Measurements from ENCODE around the gene SMYD4. TPM values are rescaled to one million over a fixed set of nuclear protein-coding genes. Genes with fewer than 3 reads are reported as not detected.

SMYD4 gene
- total and polyA plus RNA-seq, 9 of the 15 experiments (the other 6 are each of a cell fraction or from before 2014, with no cell fraction given): 1.3 to 10.2 (median 6.7) TPM

- TF ChIP-seq SOX6 (IDR thresholded peaks at IDR 0.05): peak; percentile 37; the same call in 1 of the 2 replicates
- no peak for TF ChIP-seq SRSF3 (IDR thresholded peaks at IDR 0.05; ENCODE audit: insufficient read depth, low read length)
- no peak for TF ChIP-seq ARHGAP35 (IDR thresholded peaks at IDR 0.05; ENCODE audit: partially characterized antibody)
- no peak for TF ChIP-seq ZNF444 (CRISPR knock-in tag; IDR thresholded peaks at IDR 0.05)
- no peak for TF ChIP-seq NFE2 (IDR thresholded peaks at IDR 0.05; ENCODE audit: low read depth)
- TF ChIP-seq NBN (IDR thresholded peaks at IDR 0.05; ENCODE audit: low read depth): peak; percentile 44; the same call in 1 of the 2 replicates
- peak; percentile 41; the same call in 1 of the 2 replicates for TF ChIP-seq POLR2AphosphoS5 (IDR thresholded peaks at IDR 0.05; ENCODE audit: control insufficient read depth, insufficient read depth, low read depth, low read length)
- TF ChIP-seq PTBP1 (IDR thresholded peaks at IDR 0.05; ENCODE audit: low read depth, low read length): no peak
- TF ChIP-seq HOXB6 (CRISPR knock-in tag; IDR thresholded peaks at IDR 0.05; ENCODE audit: borderline replicate concordance): no peak
Observed at GRCh38 chr17:1793447-1793806, 36.3 kb downstream of the SMYD4 start (continued).

- H2AFZ ChIP-seq (ENCODE audit: low read depth, low read length): no peak overlapping the region
- CTCF ChIA-PET (ENCODE audit: low intra/inter-chr PET ratio): no interaction called here
- H3K4me2 ChIP-seq (ENCODE audit: insufficient read depth, low read length): peak overlapping the region; percentile 14; the same call in 1 of the 2 replicates
- in situ Hi-C loops (cut with MboI) (no loop called here), intact Hi-C loops (cut with micrococcal nuclease) (no loop called here)
- no peak overlapping the region for H3K4me3 ChIP-seq
- POLR2A ChIA-PET: interaction anchor here (0.7 to 1.5 kb wide), 3 partner anchors 11 to 23 kb away, joined by 3 to 4 read pairs (median 3); no protein-coding TSS in a partner anchor
- DNase-seq (ENCODE audit: extremely low read depth in 1 of 4, low spot score in 3 of 4) (peak in 1 of 4 experiments; percentile 23), FAIRE-seq (peak; percentile 46), ATAC-seq (peak; percentile 67)
- no peaks in the 10 kb centered on the region for H3K9me3 ChIP-seq (replicated peaks; ENCODE audit: control insufficient read depth, insufficient read depth, low read depth, low read length)
- peak overlapping the region; percentile 45; the same call in 1 of the 3 replicates for H3K27ac ChIP-seq (ENCODE audit: extremely low read depth, low read depth, low read length)
- 28% methylated on average over 21 of the region's 23 CpGs for WGBS (ENCODE audit: insufficient coverage, low coverage, missing lambda C conversion rate)
- BruUV-seq (replicated peaks): no TSS peak
- H3K36me3 ChIP-seq (ENCODE audit: control insufficient read depth, insufficient read depth, low read length): 0 out of 3 replicates have a peak, but pooled peaks cover 6% of the 10 kb centered on the region
- peak overlapping the region in 1 of 2 experiments; percentile 81; a peak in 1 of 4 replicates for H3K9ac ChIP-seq (ENCODE audit: insufficient read depth in 1 of 2, low read depth in 2 of 2, low read length in 2 of 2)
- H4K20me1 ChIP-seq (replicated peaks; ENCODE audit: control insufficient read depth, insufficient read depth, low read length): no peaks in the 10 kb centered on the region
- no peaks in the 10 kb centered on the region for H3K9me1 ChIP-seq (ENCODE audit: control insufficient read depth, insufficient read depth, low read length)
- no peaks in the 10 kb centered on the region for H3K27me3 ChIP-seq (ENCODE audit: control insufficient read depth in 2 of 2, insufficient read depth in 2 of 2, low read length in 2 of 2)
- peaks cover 25 to 28% of the 10 kb centered on the region in 2 experiments; a peak in 4 of 5 replicates for H3K4me1 ChIP-seq (replicated peaks in 1 of 2; ENCODE audit: control insufficient read depth in 2 of 2, insufficient read depth in 2 of 2, low read length in 2 of 2)
- no peaks in the 10 kb centered on the region; the same call in 2 of the 3 replicates for H3K79me2 ChIP-seq (ENCODE audit: control insufficient read depth, insufficient read depth, low read length)
- TF ChIP-seq NFXL1 (CRISPR knock-in tag; IDR thresholded peaks at IDR 0.05) (no peak), RBM22 (IDR thresholded peaks at IDR 0.05; ENCODE audit: low read depth, low read length, poor library complexity, severe bottlenecking) (no peak), GATAD2B (IDR thresholded peaks at IDR 0.05; ENCODE audit: borderline replicate concordance) (no peak), CHCHD3 (CRISPR knock-in tag; IDR thresholded peaks at IDR 0.05) (no peak), ZNF431 (CRISPR knock-in tag; IDR thresholded peaks at IDR 0.05) (no peak), EHMT2 (IDR thresholded peaks at IDR 0.05) (no peak), ZNF785 (CRISPR knock-in tag; IDR thresholded peaks at IDR 0.05) (no peak), HNRNPUL1 (IDR thresholded peaks at IDR 0.05; ENCODE audit: low read length) (no peak), ZFX (CRISPR knock-in tag; IDR thresholded peaks at IDR 0.05) (peak; percentile 65), ADNP (tag; IDR thresholded peaks at IDR 0.05) (peak; percentile 45; the same call in 1 of the 2 replicates), FOSL1 (tag; conservative IDR thresholded peaks at IDR 0.05) (peak; percentile 12; the same call in 1 of the 2 replicates), ZNF174 (CRISPR knock-in tag; IDR thresholded peaks at IDR 0.05) (no peak), PHB (CRISPR knock-in tag; IDR thresholded peaks at IDR 0.05) (no peak), SP1 (CRISPR knock-in tag; IDR thresholded peaks at IDR 0.05) (no peak), SLC30A9 (CRISPR knock-in tag; IDR thresholded peaks at IDR 0.05) (no peak), KDM4B (IDR thresholded peaks at IDR 0.05; ENCODE audit: borderline replicate concordance in 2 of 2, low read depth in 1 of 2) (no peak)
Observed at GRCh38 chr17:1792495-1793446, 36.9 kb downstream of the SMYD4 start.

All from K562 (cell line).